Activated naive CD4-positive, alpha-beta T cell treated with anti-CD3 and anti-CD28 coated beads, Interleukin-2, amount 10 ng/mL, durations not matched to agents 7 days and 5 days (primary cell): Measurements from ENCODE around the gene TTBK1.
"Not testable (repeated sequence)": the region's sequence is repeated elsewhere in the genome, so short reads cannot be mapped to it uniquely, and the experiment has no call there.

Experiments
- CTCF ChIA-PET: fragments of 350-600 bp; sonication (Branson Sonifier 250); formaldehyde crosslinking; loops from one replicate; lab custom pipeline; 2021; ENCODE audit warnings: antibody characterized with exemption; lab: Charles Lee
- DNase-seq: peaks from one replicate; pipeline ENCODE4 v3.0.0-alpha.2; 2020
- H3K27ac Mint-ChIP-seq: one replicate; pipeline ENCODE4 v1.8.0; 2021; ENCODE audit warnings: mild to moderate bottlenecking, moderate library complexity, mixed read lengths
- H3K27me3 Mint-ChIP-seq: one replicate; pipeline ENCODE4 v1.8.0; 2021; ENCODE audit warnings: mild to moderate bottlenecking, mixed read lengths
- H3K36me3 Mint-ChIP-seq: one replicate; pipeline ENCODE4 v1.8.0; 2021; ENCODE audit warnings: mixed read lengths
- H3K4me1 Mint-ChIP-seq: one replicate; pipeline ENCODE4 v1.8.0; 2021; ENCODE audit warnings: mixed read lengths
- H3K4me3 Mint-ChIP-seq: one replicate; pipeline ENCODE4 v1.8.0; 2021; ENCODE audit warnings: mild to moderate bottlenecking, moderate library complexity, mixed read lengths
- H3K9me3 Mint-ChIP-seq: one replicate; pipeline ENCODE4 v1.8.0; 2021; ENCODE audit warnings: mixed read lengths

Gene TTBK1

GRCh38 chr6:43297644-43298564, 54.6 kb downstream of the TTBK1 start, which contains the start of gene SLC22A7:
SLC22A7 (plus strand) TSS chr6:43298260; CDS start chr6:43298359, 99 bp downstream.
- Mint-ChIP-seq H3K9me3 (no peaks in the 10 kb centered on the region), H3K4me3 (no peak within 1 kb of the TSS), H3K4me1 (no peaks in the 10 kb centered on the region), H3K27me3 (peaks cover 63% of the 10 kb centered on the region), H3K36me3 (no peaks in the 10 kb centered on the region), H3K27ac (no peak within 1 kb of the TSS)
- CTCF ChIA-PET, result interaction anchor here (0.6 to 3.0 kb wide), 3 partner anchors 10 to 48 kb away, joined by 3 to 14 read pairs (median 4); partner anchors contain the start of gene CRIP3
- no peak for DNase-seq

GRCh38 chr6:43298565-43299337, 55.5 kb downstream of the TTBK1 start:
- no peaks in the 10 kb centered on the region for H3K4me1 Mint-ChIP-seq
- H3K36me3 Mint-ChIP-seq, result no peaks in the 10 kb centered on the region
- DNase-seq, result no peak
- no peak overlapping the region for H3K27ac Mint-ChIP-seq
- peaks cover 61% of the 10 kb centered on the region for H3K27me3 Mint-ChIP-seq
- no peaks in the 10 kb centered on the region for H3K9me3 Mint-ChIP-seq
- CTCF ChIA-PET, result interaction anchor here (1.9 kb wide), 2 partner anchors 10 to 208 kb away, joined by 5 read pairs; partner anchors contain the start of gene CRIP3
- H3K4me3 Mint-ChIP-seq, result no peak overlapping the region

DNA sequence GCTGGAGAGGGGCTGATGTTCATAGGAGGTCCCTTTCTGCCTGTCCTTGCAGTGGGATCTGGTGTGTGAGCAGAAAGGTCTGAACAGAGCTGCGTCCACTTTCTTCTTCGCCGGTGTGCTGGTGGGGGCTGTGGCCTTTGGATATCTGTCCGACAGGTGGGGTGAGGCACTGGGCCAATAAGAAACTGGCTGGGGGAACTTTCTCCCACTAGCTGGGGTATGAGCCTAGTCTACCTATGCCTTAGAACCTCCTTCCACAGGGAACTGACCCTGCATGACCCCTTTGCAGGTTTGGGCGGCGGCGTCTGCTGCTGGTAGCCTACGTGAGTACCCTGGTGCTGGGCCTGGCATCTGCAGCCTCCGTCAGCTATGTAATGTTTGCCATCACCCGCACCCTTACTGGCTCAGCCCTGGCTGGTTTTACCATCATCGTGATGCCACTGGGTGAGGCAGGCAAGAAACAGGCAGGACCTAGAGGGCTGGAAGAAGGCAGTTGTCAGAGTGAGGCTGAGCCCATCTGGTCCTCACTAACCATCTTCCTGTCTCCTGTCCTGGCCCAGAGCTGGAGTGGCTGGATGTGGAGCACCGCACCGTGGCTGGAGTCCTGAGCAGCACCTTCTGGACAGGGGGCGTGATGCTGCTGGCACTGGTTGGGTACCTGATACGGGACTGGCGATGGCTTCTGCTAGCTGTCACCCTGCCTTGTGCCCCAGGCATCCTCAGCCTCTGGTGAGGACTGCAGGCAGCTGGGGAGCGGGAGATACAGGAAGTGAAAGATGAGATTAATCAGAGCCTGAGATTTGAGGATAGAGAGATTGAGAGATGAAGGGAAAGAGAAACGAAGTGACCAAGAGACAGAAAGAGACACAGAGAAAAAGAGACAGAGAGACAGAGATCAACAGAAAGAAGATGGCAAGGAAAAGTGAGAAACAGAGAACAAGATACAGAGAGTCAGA, 56.3 kb downstream of the TTBK1 start:
- no peak for DNase-seq
- CTCF ChIA-PET, result interaction anchor here (1.9 kb wide), 2 partner anchors 9 to 207 kb away, joined by 5 read pairs; partner anchors contain the start of gene CRIP3
- Mint-ChIP-seq H3K36me3 (no peaks in the 10 kb centered on the region), H3K9me3 (no peaks in the 10 kb centered on the region), H3K4me1 (no peaks in the 10 kb centered on the region), H3K4me3 (no peak overlapping the region), H3K27me3 (peaks cover 64% of the 10 kb centered on the region), H3K27ac (no peak overlapping the region)

GRCh38 chr6:43301081-43301870, 58.0 kb downstream of the TTBK1 start:
- no peaks in the 10 kb centered on the region for H3K36me3 Mint-ChIP-seq

DNA sequence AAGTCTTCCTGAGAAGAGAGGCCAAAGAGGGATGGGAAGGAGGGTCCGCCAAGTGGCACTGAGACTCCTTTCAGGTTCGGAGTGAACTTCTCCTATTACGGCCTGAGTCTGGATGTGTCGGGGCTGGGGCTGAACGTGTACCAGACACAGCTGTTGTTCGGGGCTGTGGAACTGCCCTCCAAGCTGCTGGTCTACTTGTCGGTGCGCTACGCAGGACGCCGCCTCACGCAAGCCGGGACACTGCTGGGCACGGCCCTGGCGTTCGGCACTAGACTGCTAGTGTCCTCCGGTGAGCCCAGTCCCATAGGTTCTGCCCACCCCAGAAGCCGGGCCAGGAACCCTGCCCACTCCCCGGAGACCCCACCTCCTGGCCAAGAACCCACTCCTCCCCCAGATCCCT, 58.8 kb downstream of the TTBK1 start:
- Mint-ChIP-seq H3K9me3 (no peaks in the 10 kb centered on the region), H3K27ac (no peak overlapping the region), H3K4me3 (no peak overlapping the region), H3K36me3 (no peaks in the 10 kb centered on the region), H3K4me1 (no peaks in the 10 kb centered on the region), H3K27me3 (peaks cover 61% of the 10 kb centered on the region)
- CTCF ChIA-PET, result interaction anchor here (1.0 kb wide), 1 partner anchor 59 kb away, joined by 3 read pairs; no protein-coding TSS in a partner anchor
- DNase-seq, result no peak

More at GRCh38 chr6:43301081-43301870, 58.0 kb downstream of the TTBK1 start:
- Mint-ChIP-seq H3K4me1 (no peaks in the 10 kb centered on the region), H3K27me3 (peaks cover 63% of the 10 kb centered on the region), H3K27ac (no peak overlapping the region), H3K9me3 (no peaks in the 10 kb centered on the region), H3K4me3 (no peak overlapping the region)
- no peak for DNase-seq
- CTCF ChIA-PET, result no interaction called here

DNA sequence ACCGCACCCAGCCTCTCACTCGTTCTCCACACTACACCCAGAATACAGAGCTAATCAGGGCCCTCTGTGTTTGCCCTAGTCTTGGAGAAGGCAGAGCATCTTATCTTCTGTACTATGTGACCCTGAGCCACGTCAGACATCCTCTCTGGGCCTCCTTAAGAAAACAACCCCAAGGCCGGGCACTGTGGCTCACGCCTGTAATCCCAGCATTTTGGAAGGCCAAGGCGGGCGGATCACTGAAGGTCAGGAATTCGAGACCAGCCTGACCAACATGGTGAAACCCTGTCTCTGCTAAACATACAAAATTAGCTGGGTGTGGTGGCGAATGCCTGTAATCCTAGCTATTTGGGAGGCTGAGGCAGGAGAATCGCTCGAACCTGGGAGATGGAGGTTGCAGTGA, 59.7 kb downstream of the TTBK1 start:
- H3K27ac Mint-ChIP-seq, DNase-seq, H3K4me1 Mint-ChIP-seq, H3K4me3 Mint-ChIP-seq, H3K9me3 Mint-ChIP-seq, H3K36me3 Mint-ChIP-seq: not testable (repeated sequence)
- CTCF ChIA-PET, result interaction anchor here (1.0 kb wide), 1 partner anchor 58 kb away, joined by 3 read pairs; no protein-coding TSS in a partner anchor
- peaks cover 63% of the 10 kb centered on the region for H3K27me3 Mint-ChIP-seq

DNA sequence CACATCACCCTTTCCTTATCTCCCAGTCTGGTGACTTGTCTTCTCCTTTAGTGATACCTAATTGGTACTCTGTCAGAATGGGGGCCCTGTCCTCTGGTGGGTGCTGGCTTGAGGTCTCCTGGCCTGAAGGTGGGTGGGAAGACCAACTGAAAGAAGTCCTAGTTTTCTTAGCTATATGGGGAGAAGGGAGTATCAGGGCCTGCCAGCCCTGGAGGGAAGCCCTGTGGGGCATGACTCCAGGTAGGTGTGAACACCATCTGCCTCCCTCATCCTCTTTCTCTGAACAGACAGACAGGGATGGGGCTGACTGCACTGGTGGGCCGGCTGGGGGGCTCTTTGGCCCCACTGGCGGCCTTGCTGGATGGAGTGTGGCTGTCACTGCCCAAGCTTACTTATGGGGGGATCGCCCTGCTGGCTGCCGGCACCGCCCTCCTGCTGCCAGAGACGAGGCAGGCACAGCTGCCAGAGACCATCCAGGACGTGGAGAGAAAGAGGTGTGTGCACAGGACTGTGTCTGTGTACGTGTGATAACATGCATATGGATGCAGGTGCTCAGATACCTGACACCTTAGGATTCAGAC, 60.6 kb downstream of the TTBK1 start:
- no peaks in the 10 kb centered on the region for H3K9me3 Mint-ChIP-seq
- peaks cover 65% of the 10 kb centered on the region for H3K27me3 Mint-ChIP-seq
- CTCF ChIA-PET, result no interaction called here
- H3K4me1 Mint-ChIP-seq, result peaks cover 7% of the 10 kb centered on the region
- no peaks in the 10 kb centered on the region for H3K36me3 Mint-ChIP-seq
- no peak overlapping the region for H3K27ac Mint-ChIP-seq
- no peak overlapping the region for H3K4me3 Mint-ChIP-seq
- no peak for DNase-seq

- Mint-ChIP-seq H3K27me3 (peaks cover 64% of the 10 kb centered on the region), H3K4me3 (no peak overlapping the region), H3K36me3 (no peaks in the 10 kb centered on the region), H3K27ac (no peak overlapping the region), H3K4me1 (peaks cover 12% of the 10 kb centered on the region), H3K9me3 (no peaks in the 10 kb centered on the region)
- CTCF ChIA-PET, result no interaction called here
- DNase-seq, result no peak
Observed at GRCh38 chr6:43304361-43304760, 61.1 kb downstream of the TTBK1 start.

DNA sequence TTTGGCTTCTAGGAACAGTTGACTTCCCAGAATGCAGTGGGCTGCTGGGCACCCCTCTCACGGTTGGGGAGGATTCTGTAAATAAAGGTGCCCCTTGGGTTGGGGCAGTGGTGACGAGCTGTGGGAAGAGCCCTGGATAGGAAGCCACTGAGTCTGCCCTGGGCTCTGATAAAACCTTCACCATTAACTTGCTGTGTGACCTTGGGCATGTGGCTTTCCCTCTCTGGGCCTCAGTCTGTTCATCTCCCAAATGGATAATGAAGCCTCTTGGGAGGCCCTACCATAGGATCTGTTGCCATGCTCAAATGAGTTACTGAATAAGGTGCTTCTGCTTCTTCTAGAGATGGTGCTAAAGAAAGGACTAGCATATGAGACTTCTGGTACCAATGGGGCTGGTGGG, 61.6 kb downstream of the TTBK1 start:
- no peak overlapping the region for H3K4me3 Mint-ChIP-seq
- DNase-seq, result no peak
- no peaks in the 10 kb centered on the region for H3K36me3 Mint-ChIP-seq
- peaks cover 62% of the 10 kb centered on the region for H3K27me3 Mint-ChIP-seq
- H3K27ac Mint-ChIP-seq, result no peak overlapping the region
- H3K9me3 Mint-ChIP-seq, result no peaks in the 10 kb centered on the region
- peaks cover 13% of the 10 kb centered on the region for H3K4me1 Mint-ChIP-seq
- CTCF ChIA-PET, result no interaction called here

DNA sequence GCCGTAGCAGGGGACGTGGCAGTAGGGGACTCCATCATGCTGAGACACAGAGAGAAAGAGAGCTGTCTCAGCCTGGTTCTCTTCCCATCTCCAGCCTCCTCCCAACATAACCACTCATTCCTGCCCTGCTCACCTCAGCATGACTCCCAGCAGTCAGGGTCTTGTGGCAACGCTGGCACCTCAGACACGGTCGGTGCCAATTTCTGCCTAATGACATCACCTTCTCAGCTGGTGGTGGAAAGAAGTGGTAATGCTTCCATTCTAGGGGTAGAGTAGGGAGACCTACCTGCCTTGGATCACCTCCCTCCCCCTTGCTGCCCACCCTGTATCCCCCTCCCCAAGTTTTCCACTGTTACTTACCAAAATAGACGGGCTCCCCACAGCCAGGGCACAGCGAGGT, 62.8 kb downstream of the TTBK1 start:
- Mint-ChIP-seq H3K27me3 (peaks cover 56% of the 10 kb centered on the region), H3K27ac (no peak overlapping the region), H3K9me3 (no peaks in the 10 kb centered on the region), H3K4me3 (no peak overlapping the region), H3K4me1 (peaks cover 13% of the 10 kb centered on the region), H3K36me3 (no peaks in the 10 kb centered on the region)
- CTCF ChIA-PET, result interaction anchor here (1.6 kb wide), 1 partner anchor 200 kb away, joined by 3 read pairs; no protein-coding TSS in a partner anchor
- DNase-seq, result no peak

- DNase-seq, result no peak
- no peak overlapping the region for H3K4me3 Mint-ChIP-seq
- CTCF ChIA-PET, result interaction anchor here (0.6 to 2.7 kb wide), 12 partner anchors 10 to 200 kb away, joined by 3 to 22 read pairs (median 4); partner anchors contain the start of gene SLC22A7
- no peaks in the 10 kb centered on the region for H3K9me3 Mint-ChIP-seq
- H3K27ac Mint-ChIP-seq, result no peak overlapping the region
- no peaks in the 10 kb centered on the region for H3K36me3 Mint-ChIP-seq
- peaks cover 47% of the 10 kb centered on the region for H3K27me3 Mint-ChIP-seq
- H3K4me1 Mint-ChIP-seq, result peaks cover 13% of the 10 kb centered on the region
Observed at GRCh38 chr6:43307451-43308100, 64.3 kb downstream of the TTBK1 start.
